Measurements from ENCODE around the gene KIAA1958. TPM values are rescaled to one million over a fixed set of nuclear protein-coding genes. Genes with fewer than 3 reads are reported as not detected.

Gene KIAA1958
- polyA plus RNA-seq, 2 of the 4 experiments (the other 2 are of a cell fraction) = 2.2 to 3.7 TPM

DNA sequence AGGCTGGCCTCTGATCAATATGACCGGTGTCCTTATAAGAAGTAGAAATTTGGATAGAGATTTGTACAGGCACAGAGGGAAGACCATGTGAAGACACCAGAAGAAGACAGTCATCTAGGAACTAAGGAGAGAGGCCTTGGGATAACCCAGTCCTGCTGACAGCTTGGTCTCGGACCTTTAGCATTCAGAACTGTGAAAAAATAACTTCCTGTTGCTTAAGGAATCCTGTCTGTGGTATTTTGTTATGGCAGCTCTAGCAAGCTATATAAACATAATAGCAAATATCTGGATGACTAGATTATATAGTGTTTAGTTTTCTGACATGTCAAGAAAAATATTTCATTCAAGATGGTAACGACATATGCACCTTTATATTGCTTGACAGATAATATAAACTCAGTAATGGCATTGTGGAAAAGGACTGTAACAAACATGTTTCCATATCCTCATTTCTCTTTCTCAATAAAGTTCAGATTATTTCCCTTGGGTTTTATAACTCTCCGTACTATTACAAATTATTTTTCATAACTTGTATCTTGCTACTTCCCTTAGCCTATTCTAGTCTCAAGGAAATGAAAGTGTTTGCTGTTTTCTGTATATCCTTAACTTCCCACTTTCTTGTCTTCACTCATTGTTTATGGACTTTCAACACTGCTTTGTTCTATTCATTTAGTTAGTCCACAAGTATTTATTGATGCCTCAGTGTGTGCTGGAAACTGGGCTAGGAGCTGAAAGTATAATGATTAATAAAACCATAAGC is 62.4 kb downstream of the KIAA1958 start:
- no peak overlapping the region for H3K4me2 ChIP-seq
- no peak for ATAC-seq

GRCh38 chr9:112550531-112550930 is 63.9 kb downstream of the KIAA1958 start:
- Histone ChIP-seq H3K9me3 (no peaks in the 10 kb centered on the region), H3K4me3 (no peak overlapping the region), H3K4me2 (no peak overlapping the region), H3K4me1 (no peaks in the 10 kb centered on the region), H3K27ac (no peak overlapping the region)
- TF ChIP-seq ESRRA (IDR thresholded peaks at IDR 0.05; ENCODE audit: borderline replicate concordance, low read length) (no peak), HEYL (CRISPR knock-in tag; IDR thresholded peaks at IDR 0.05) (no peak), EHF (CRISPR knock-in tag; IDR thresholded peaks at IDR 0.05) (no peak), ATOH8 (CRISPR knock-in tag; IDR thresholded peaks at IDR 0.05; ENCODE audit: low read depth) (no peak), FOSL2 (IDR thresholded peaks at IDR 0.05) (no peak), FOSL2 (CRISPR knock-in tag; IDR thresholded peaks at IDR 0.05) (no peak)
- TF ChIP-seq, protein P1, sequence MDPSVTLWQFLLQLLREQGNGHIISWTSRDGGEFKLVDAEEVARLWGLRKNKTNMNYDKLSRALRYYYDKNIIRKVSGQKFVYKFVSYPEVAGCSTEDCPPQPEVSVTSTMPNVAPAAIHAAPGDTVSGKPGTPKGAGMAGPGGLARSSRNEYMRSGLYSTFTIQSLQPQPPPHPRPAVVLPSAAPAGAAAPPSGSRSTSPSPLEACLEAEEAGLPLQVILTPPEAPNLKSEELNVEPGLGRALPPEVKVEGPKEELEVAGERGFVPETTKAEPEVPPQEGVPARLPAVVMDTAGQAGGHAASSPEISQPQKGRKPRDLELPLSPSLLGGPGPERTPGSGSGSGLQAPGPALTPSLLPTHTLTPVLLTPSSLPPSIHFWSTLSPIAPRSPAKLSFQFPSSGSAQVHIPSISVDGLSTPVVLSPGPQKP (IDR thresholded peaks at IDR 0.05; ENCODE audit: low read depth, low read length) = no peak
- POLR2A ChIA-PET = no interaction called here
- WGBS (ENCODE audit: missing lambda C conversion rate) = 79% methylated on average over 4 of the region's 4 CpGs
- no peak for FAIRE-seq
- DNase-seq (ENCODE audit: low read depth in 1 of 2, low spot score in 1 of 2) = no peak
- no peak for ATAC-seq
- CTCF ChIA-PET = interaction anchor here (1.1 kb wide), 1 partner anchor 269 kb away, joined by 3 read pairs; no protein-coding TSS in a partner anchor

More for the DNA sequence above, 62.4 kb downstream of the KIAA1958 start:
- ChIA-PET POLR2A (no interaction called here), CTCF (interaction anchor here (1.1 to 1.4 kb wide), 3 partner anchors 11 to 271 kb away, joined by 3 to 5 read pairs (median 3); no protein-coding TSS in a partner anchor)
- no peak overlapping the region for H3K27ac ChIP-seq
- FAIRE-seq (no peak), DNase-seq (ENCODE audit: low read depth in 1 of 2, low spot score in 1 of 2) (no peak)
- TF ChIP-seq POLR2AphosphoS2 (conservative IDR thresholded peaks at IDR 0.05; ENCODE audit: low read length) = no peak
- TF ChIP-seq FOSB (CRISPR knock-in tag; IDR thresholded peaks at IDR 0.05) = no peak
- no peak for TF ChIP-seq RNF2 (IDR thresholded peaks at IDR 0.05; ENCODE audit: borderline replicate concordance, low read depth)
- TF ChIP-seq ESRRA (IDR thresholded peaks at IDR 0.05; ENCODE audit: borderline replicate concordance, low read length) = no peak
- no peak for TF ChIP-seq CHD4 (IDR thresholded peaks at IDR 0.05; ENCODE audit: borderline replicate concordance)
- no peak for TF ChIP-seq ZFP36 (IDR thresholded peaks at IDR 0.05; ENCODE audit: borderline replicate concordance, partially characterized antibody)
- TF ChIP-seq, protein P2, sequence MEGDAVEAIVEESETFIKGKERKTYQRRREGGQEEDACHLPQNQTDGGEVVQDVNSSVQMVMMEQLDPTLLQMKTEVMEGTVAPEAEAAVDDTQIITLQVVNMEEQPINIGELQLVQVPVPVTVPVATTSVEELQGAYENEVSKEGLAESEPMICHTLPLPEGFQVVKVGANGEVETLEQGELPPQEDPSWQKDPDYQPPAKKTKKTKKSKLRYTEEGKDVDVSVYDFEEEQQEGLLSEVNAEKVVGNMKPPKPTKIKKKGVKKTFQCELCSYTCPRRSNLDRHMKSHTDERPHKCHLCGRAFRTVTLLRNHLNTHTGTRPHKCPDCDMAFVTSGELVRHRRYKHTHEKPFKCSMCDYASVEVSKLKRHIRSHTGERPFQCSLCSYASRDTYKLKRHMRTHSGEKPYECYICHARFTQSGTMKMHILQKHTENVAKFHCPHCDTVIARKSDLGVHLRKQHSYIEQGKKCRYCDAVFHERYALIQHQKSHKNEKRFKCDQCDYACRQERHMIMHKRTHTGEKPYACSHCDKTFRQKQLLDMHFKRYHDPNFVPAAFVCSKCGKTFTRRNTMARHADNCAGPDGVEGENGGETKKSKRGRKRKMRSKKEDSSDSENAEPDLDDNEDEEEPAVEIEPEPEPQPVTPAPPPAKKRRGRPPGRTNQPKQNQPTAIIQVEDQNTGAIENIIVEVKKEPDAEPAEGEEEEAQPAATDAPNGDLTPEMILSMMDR (IDR thresholded peaks at IDR 0.05) = no peak
- TF ChIP-seq BHLHE40 (IDR thresholded peaks at IDR 0.05; ENCODE audit: low read depth, low read length) = no peak
- TF ChIP-seq TP53 (CRISPR knock-in tag; IDR thresholded peaks at IDR 0.05) = no peak
- no peak for TF ChIP-seq NFE2L2 (conservative IDR thresholded peaks at IDR 0.05; ENCODE audit: low read length)
- no peak for TF ChIP-seq EHMT2 (IDR thresholded peaks at IDR 0.05; ENCODE audit: low read depth)
- TF ChIP-seq ZC3H11A (IDR thresholded peaks at IDR 0.05) = no peak
- no peak for TF ChIP-seq RAD21 (conservative IDR thresholded peaks at IDR 0.05 in 1 of 2, IDR thresholded peaks at IDR 0.05 in 1 of 2)
- no peak for TF ChIP-seq CHD2 (IDR thresholded peaks at IDR 0.05; ENCODE audit: low read length, partially characterized antibody)
- TF ChIP-seq EHF (CRISPR knock-in tag; IDR thresholded peaks at IDR 0.05) = no peak
- no peak for TF ChIP-seq POLR2A (IDR thresholded peaks at IDR 0.05; ENCODE audit: low read length)
- TF ChIP-seq BCL3 (IDR thresholded peaks at IDR 0.05) = no peak
- no peak for TF ChIP-seq TFCP2L1 (CRISPR knock-in tag; IDR thresholded peaks at IDR 0.05)
- no peak for TF ChIP-seq HDAC2 (IDR thresholded peaks at IDR 0.05)
- no peak for TF ChIP-seq FOSL2 (IDR thresholded peaks at IDR 0.05)
- TF ChIP-seq FOSL2 (CRISPR knock-in tag; IDR thresholded peaks at IDR 0.05) = no peak
- H3K9me3 ChIP-seq = no peaks in the 10 kb centered on the region
- no peak overlapping the region for H3K4me3 ChIP-seq
- 91% methylated on average over 4 of the region's 4 CpGs for WGBS (ENCODE audit: missing lambda C conversion rate)
- peaks cover 5% of the 10 kb centered on the region; the same call in 1 of the 3 replicates for H3K4me1 ChIP-seq
